Testis (tissue), 3 donors: ENCODE data around the gene IRF9. TPM values are rescaled to one million over a fixed set of nuclear protein-coding genes. Genes with fewer than 3 reads are reported as not detected.

Experiments
- DNase-seq: peaks from one replicate; pipeline ENCODE4 v3.0.0-alpha.2; 2019
- H3K27ac ChIP-seq, 2 donors: fragments of 200-600 bp; sonication (generic); one replicate each; pipeline ENCODE4 v1.5.1; 2019
- H3K27me3 ChIP-seq: fragments of 200-600 bp; sonication (generic); one replicate; pipeline ENCODE4 v1.5.1; 2019
- H3K36me3 ChIP-seq: fragments of 200-600 bp; sonication (generic); one replicate; pipeline ENCODE4 v1.5.1; 2017; ENCODE audit warnings: low read depth; ENCODE audit errors: missing control alignments
- H3K4me1 ChIP-seq: fragments of 200-600 bp; sonication (generic); one replicate; pipeline ENCODE4 v1.5.1; 2019
- H3K4me3 ChIP-seq, 2 donors: fragments of 200-600 bp; sonication (generic); one replicate each; pipeline ENCODE4 v1.5.1; 2017 to 2019
- H3K9me3 ChIP-seq: fragments of 200-600 bp; sonication (generic); one replicate; pipeline ENCODE4 v1.5.1; 2017
- POLR2A ChIP-seq: fragments of 450-650 bp; IDR thresholded peaks from one replicate; pipeline ENCODE4 v1.6.1; 2017; ENCODE audit warnings: antibody characterized with exemption, mild to moderate bottlenecking, moderate library complexity
- WGBS, 2 donors: methylation state at CpG; one replicate each; pipeline ENCODE4 v1.1.5; 2018; 5-methylcytosine and 5-hydroxymethylcytosine counted together
- intact Hi-C: fragments of 100-400 bp; cut with DNase I; formaldehyde crosslinking; loops from one replicate; pipeline ENCODE4 v1.15.1; 2023; ENCODE audit warnings: low total_unique reads
- microRNA-seq, 2 donors: library from miRNA; unstranded; fragments of <30 nt; microRNA quantifications; one replicate each; pipeline ENCODE4, GENCODE V29; 2016; ENCODE audit warnings: borderline number of aligned reads in 2 of 2, borderline replicate concordance in 1 of 2
- polyA plus RNA-seq: library from polyadenylated mRNA; stranded (reverse); fragments of 350-450 nt; fragmentation: Illumina TruSeq; extraction: RNeasy Lipid Tissue Mini Kit (QIAGEN cat#74804); gene quantifications from one replicate; pipeline ENCODE4 v1.2.3, GENCODE V29; 2014; ENCODE audit warnings: low read depth, low replicate concordance; ENCODE audit not compliant: insufficient read depth
- small RNA-seq, 2 donors: library from RNA; depleted of rRNA; stranded (forward); fragments of <200 nt; gene quantifications; one replicate each; pipeline ENCODE3, GENCODE V24; 2016
- total RNA-seq, 2 donors: library from RNA; depleted of rRNA; stranded (reverse); fragments of >200 nt; gene quantifications; one replicate each; pipeline ENCODE4 v1.2.3, GENCODE V29; 2016
- TF ChIP-seq, protein P1 (sequence below), 3 experiments: fragments of 450-650 bp in 2 of 3; fragments of 200-600 bp in 1 of 3; sonication (generic) in 1 of 3; IDR thresholded peaks; one replicate each; pipeline ENCODE4 v1.5.1; 2016 to 2019; ENCODE audit warnings: antibody characterized with exemption in 3 of 3, mild to moderate bottlenecking in 2 of 3, moderate library complexity in 1 of 3

IRF9 gene
- total and polyA plus RNA-seq, 3 donors from 2014 or later = 45.7 to 74.8 (median 56.2) TPM

DNA sequence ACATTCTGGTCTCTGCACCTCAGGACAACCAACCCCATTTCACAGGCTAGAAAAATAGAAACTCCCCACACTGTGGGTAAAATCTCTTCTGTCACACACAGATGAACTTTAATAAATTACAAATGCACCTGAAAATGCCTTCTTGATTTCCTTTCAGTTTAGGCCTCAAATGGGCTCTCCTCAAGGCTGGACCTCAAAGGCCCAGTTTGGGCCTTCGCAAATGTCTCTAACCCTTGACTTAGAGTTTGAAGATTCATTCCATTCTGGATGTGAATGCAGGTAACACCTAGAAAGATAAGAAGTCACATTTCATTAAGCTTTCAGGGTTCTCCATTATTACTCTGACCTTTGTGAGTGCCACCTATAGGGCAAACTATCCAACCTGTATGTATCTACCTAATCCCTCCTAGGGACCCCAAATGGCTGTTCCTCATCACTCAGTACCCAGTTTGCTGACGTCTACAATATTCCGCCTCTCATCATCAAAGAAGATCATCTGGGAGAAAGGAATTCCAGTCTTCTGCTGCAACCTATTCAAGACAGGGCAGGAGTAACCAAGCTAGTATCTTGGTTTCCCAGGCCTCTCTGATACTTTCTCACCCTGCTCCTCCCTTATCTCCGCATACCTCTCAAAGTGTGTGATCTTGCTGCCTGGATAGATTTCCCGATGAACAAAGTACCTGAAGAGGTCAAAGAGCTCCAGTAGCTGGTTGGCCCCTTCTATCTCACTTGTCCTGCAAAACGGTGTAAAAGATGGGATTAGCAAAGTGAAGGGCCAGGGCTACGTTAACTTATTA is 53.0 kb downstream of the IRF9 start:
- Histone ChIP-seq H3K36me3 (no peaks in the 10 kb centered on the region), H3K27me3 (no peaks in the 10 kb centered on the region), H3K4me1 (peaks cover 21% of the 10 kb centered on the region), H3K27ac (peak overlapping the region; percentile 90 to 91), H3K9me3 (no peaks in the 10 kb centered on the region), H3K4me3 (peak overlapping the region in 1 of 2 donors; percentile 85)
- no peak for TF ChIP-seq POLR2A
- TF ChIP-seq, protein P1, sequence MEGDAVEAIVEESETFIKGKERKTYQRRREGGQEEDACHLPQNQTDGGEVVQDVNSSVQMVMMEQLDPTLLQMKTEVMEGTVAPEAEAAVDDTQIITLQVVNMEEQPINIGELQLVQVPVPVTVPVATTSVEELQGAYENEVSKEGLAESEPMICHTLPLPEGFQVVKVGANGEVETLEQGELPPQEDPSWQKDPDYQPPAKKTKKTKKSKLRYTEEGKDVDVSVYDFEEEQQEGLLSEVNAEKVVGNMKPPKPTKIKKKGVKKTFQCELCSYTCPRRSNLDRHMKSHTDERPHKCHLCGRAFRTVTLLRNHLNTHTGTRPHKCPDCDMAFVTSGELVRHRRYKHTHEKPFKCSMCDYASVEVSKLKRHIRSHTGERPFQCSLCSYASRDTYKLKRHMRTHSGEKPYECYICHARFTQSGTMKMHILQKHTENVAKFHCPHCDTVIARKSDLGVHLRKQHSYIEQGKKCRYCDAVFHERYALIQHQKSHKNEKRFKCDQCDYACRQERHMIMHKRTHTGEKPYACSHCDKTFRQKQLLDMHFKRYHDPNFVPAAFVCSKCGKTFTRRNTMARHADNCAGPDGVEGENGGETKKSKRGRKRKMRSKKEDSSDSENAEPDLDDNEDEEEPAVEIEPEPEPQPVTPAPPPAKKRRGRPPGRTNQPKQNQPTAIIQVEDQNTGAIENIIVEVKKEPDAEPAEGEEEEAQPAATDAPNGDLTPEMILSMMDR (IDR thresholded peaks at IDR 0.05) = no peak
- WGBS, 2 donors = 85 to 90% methylated on average over 7 of the region's 7 CpGs
- DNase-seq = no peak
- intact Hi-C loops = no loop called here

DNA sequence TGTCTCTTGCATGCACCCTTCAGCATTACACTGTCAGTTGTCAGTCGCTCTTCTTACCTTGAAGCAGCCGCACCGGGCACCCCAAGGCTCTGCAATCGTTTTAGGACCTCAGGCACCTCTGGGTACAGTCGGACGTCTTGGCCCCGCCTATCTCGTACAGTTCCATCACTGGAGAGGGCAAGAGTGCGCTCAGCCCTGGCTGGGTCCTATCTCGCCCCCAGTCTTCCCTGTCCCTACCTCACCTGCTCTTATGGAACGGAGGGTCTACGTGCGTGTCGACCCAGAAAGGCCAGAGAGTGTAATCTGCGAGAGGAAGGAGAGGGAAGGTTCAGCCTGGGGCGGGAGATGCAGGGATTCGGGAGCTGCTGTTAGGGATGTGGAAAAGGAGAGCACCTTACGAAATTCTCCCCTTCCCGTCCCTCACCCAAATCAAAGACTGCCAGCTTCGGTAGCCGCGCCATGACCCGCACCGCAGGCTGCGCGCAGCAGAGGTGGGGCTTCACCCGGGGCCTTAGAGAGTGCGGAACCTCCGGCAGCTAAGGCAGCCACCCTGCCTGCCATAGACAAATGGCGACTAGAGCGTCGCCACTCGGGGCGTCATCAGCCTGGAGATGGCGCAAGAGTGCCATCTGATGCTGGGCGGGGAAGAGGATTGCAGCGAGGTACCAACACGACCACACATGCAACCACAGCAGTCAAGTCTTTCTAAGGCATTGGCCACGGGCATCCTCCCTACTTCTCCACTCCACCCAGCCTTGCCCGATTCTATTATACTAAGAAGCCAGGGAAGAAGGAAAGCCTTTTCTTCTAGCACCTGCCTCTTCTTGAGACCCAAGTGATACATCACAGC is 54.7 kb downstream of the IRF9 start, which contains the start of gene MDP1:
Gene MDP1 (minus strand): TSS at position 572 of the 850 bp plus-strand sequence. CDS start 111 bp downstream, at position 461.
- WGBS, 2 donors = 0 to 1% methylated on average over 37 to 40 of the region's 40 CpGs
- peak; percentile 89 for DNase-seq
- H3K4me3 ChIP-seq = peak within 1 kb of the TSS; percentile 81 to 85
- H3K27ac ChIP-seq = peak within 1 kb of the TSS; percentile 88 to 92
- H3K9me3 ChIP-seq = no peaks in the 10 kb centered on the region
- no peaks in the 10 kb centered on the region for H3K27me3 ChIP-seq
- H3K4me1 ChIP-seq = peaks cover 21% of the 10 kb centered on the region
- TF ChIP-seq, protein P1 (IDR thresholded peaks at IDR 0.05) = peak; percentile 22 to 58 (median 46)
- TF ChIP-seq POLR2A = peak; percentile 14
- intact Hi-C loops = no loop called here
- H3K36me3 ChIP-seq = no peaks in the 10 kb centered on the region

Small RNAs within 50 kb of the gene (microRNA-seq; reads per million reads assigned to microRNA genes)
- 0 reads per million in 2 donors for gene MIR7703

Small RNAs within 50 kb of the gene (small RNA-seq; reads per million reads assigned to genes)
- gene AL136295.4 (0 to 0.09 reads per million in 2 donors), gene CHMP4A (0.09 reads per million in 2 donors), gene IPO4 (0 to 0.19 reads per million in 2 donors), gene IRF9 (0 reads per million in 2 donors), gene MDP1 (0 reads per million in 2 donors), gene RNA5SP383 (0.37 to 0.47 reads per million in 2 donors)

Other genes starting within 250 kb of the IRF9 start
Only the 30 nearest of the 32 such genes appear.
- gene DHRS4L2, start 172.3 kb upstream of the IRF9 start, total RNA-seq = 10 to 100 TPM; 15.7 to 23.4 TPM
- 22.4 TPM for gene DHRS4L2, start 172.3 kb upstream of the IRF9 start, polyA plus RNA-seq
- gene CARMIL3, start 109.3 kb upstream of the IRF9 start, total RNA-seq = 1 to 10 TPM; 7.7 to 8.6 TPM
- 6.8 TPM for gene CARMIL3, start 109.3 kb upstream of the IRF9 start, polyA plus RNA-seq
- gene CPNE6, start 89.7 kb upstream of the IRF9 start, total RNA-seq = under 1 TPM; 0.12 to 0.71 TPM
- 5.7 TPM for gene CPNE6, start 89.7 kb upstream of the IRF9 start, polyA plus RNA-seq
- gene PCK2, start 67.0 kb upstream of the IRF9 start, total RNA-seq = 10 to 100 TPM; 20.7 to 30.6 TPM
- gene PCK2, start 67.0 kb upstream of the IRF9 start, polyA plus RNA-seq = 43.6 TPM
- gene DCAF11, start 46.5 kb upstream of the IRF9 start, total RNA-seq = 10 to 100 TPM; 67.6 to 68.0 TPM
- 77.4 TPM for gene DCAF11, start 46.5 kb upstream of the IRF9 start, polyA plus RNA-seq
- gene NRL, start 46.3 kb upstream of the IRF9 start, total RNA-seq = 1 to 10 TPM; 6.6 to 8.3 TPM
- gene NRL, start 46.3 kb upstream of the IRF9 start, polyA plus RNA-seq = 8.2 TPM
- gene FITM1, start 30.6 kb upstream of the IRF9 start, total RNA-seq = 1 to 10 TPM; 2.2 to 3.5 TPM
- 3.7 TPM for gene FITM1, start 30.6 kb upstream of the IRF9 start, polyA plus RNA-seq
- 10 to 100 TPM; 43.3 to 63.9 TPM for gene PSME1, start 25.1 kb upstream of the IRF9 start, total RNA-seq
- 101 TPM for gene PSME1, start 25.1 kb upstream of the IRF9 start, polyA plus RNA-seq
- gene EMC9, start 19.7 kb upstream of the IRF9 start, total RNA-seq = 10 to 100 TPM; 15.2 to 23.9 TPM
- 33.7 TPM for gene EMC9, start 19.7 kb upstream of the IRF9 start, polyA plus RNA-seq
- gene PSME2, start 14.7 kb upstream of the IRF9 start, total RNA-seq = 10 to 100 TPM; 49.8 to 78.1 TPM
- gene PSME2, start 14.7 kb upstream of the IRF9 start, polyA plus RNA-seq = 122 TPM
- 10 to 100 TPM; 94.5 to 96.8 TPM for gene RNF31, start 13.8 kb upstream of the IRF9 start, total RNA-seq
- gene RNF31, start 13.8 kb upstream of the IRF9 start, polyA plus RNA-seq = 71.0 TPM
- 10 to 100 TPM; 27.7 to 55.9 TPM for gene REC8, start 10.8 kb downstream of the IRF9 start, total RNA-seq
- gene REC8, start 10.8 kb downstream of the IRF9 start, polyA plus RNA-seq = 58.8 TPM
- 100 to 1,000 TPM in 1 of 2 donors, 10 to 100 TPM in 1; 85.9 to 140 TPM for gene IPO4, start 27.6 kb downstream of the IRF9 start, total RNA-seq
- gene IPO4, start 27.6 kb downstream of the IRF9 start, polyA plus RNA-seq = 156 TPM
- 10 to 100 TPM; 45.0 to 50.0 TPM for gene TM9SF1, start 34.2 kb downstream of the IRF9 start, total RNA-seq
- 53.2 TPM for gene TM9SF1, start 34.2 kb downstream of the IRF9 start, polyA plus RNA-seq
- gene TSSK4, start 44.4 kb downstream of the IRF9 start, total RNA-seq = 10 to 100 TPM; 19.4 to 27.4 TPM
- 78.2 TPM for gene TSSK4, start 44.4 kb downstream of the IRF9 start, polyA plus RNA-seq
- 100 to 1,000 TPM in 1 of 2 donors, 10 to 100 TPM in 1; 52.9 to 111 TPM for gene CHMP4A, start 52.2 kb downstream of the IRF9 start, total RNA-seq
- gene CHMP4A, start 52.2 kb downstream of the IRF9 start, polyA plus RNA-seq = 56.3 TPM
- 10 to 100 TPM; 17.3 to 19.5 TPM for gene MDP1, start 54.8 kb downstream of the IRF9 start, total RNA-seq
- gene MDP1, start 54.8 kb downstream of the IRF9 start, polyA plus RNA-seq = 20.1 TPM
- gene NEDD8, start 71.1 kb downstream of the IRF9 start, total RNA-seq = 100 to 1,000 TPM in 1 of 2 donors, 10 to 100 TPM in 1; 94.6 to 110 TPM
- 180 TPM for gene NEDD8, start 71.1 kb downstream of the IRF9 start, polyA plus RNA-seq
- 10 to 100 TPM; 30.0 to 42.2 TPM for gene GMPR2, start 71.7 kb downstream of the IRF9 start, total RNA-seq
- 49.9 TPM for gene GMPR2, start 71.7 kb downstream of the IRF9 start, polyA plus RNA-seq
- gene TINF2, start 81.4 kb downstream of the IRF9 start, total RNA-seq = 10 to 100 TPM; 27.5 to 32.1 TPM
- 45.6 TPM for gene TINF2, start 81.4 kb downstream of the IRF9 start, polyA plus RNA-seq
- 10 to 100 TPM in 1 of 2 donors, 1 to 10 TPM in 1; 3.6 to 10.5 TPM for gene TGM1, start 101.9 kb downstream of the IRF9 start, total RNA-seq
- gene TGM1, start 101.9 kb downstream of the IRF9 start, polyA plus RNA-seq = 5.4 TPM
- gene RABGGTA, start 110.3 kb downstream of the IRF9 start, total RNA-seq = 10 to 100 TPM; 70.9 to 90.2 TPM
- gene RABGGTA, start 110.3 kb downstream of the IRF9 start, polyA plus RNA-seq = 33.5 TPM
- 10 to 100 TPM; 22.5 to 24.6 TPM for gene DHRS1, start 138.5 kb downstream of the IRF9 start, total RNA-seq
- 19.2 TPM for gene DHRS1, start 138.5 kb downstream of the IRF9 start, polyA plus RNA-seq
- gene NOP9, start 138.6 kb downstream of the IRF9 start, total RNA-seq = 10 to 100 TPM; 25.0 to 27.6 TPM
- 20.1 TPM for gene NOP9, start 138.6 kb downstream of the IRF9 start, polyA plus RNA-seq
- gene CIDEB, start 146.7 kb downstream of the IRF9 start, total RNA-seq = 1 to 10 TPM; 3.8 to 6.6 TPM
- gene CIDEB, start 146.7 kb downstream of the IRF9 start, polyA plus RNA-seq = 7.0 TPM
- gene LTB4R2, start 148.9 kb downstream of the IRF9 start, total RNA-seq = 10 to 100 TPM; 23.4 to 28.1 TPM
- 4.2 TPM for gene LTB4R2, start 148.9 kb downstream of the IRF9 start, polyA plus RNA-seq
- 10 to 100 TPM; 10.3 to 10.9 TPM for gene LTB4R, start 150.2 kb downstream of the IRF9 start, total RNA-seq
- gene LTB4R, start 150.2 kb downstream of the IRF9 start, polyA plus RNA-seq = 5.5 TPM
- gene ADCY4, start 173.8 kb downstream of the IRF9 start, total RNA-seq = 10 to 100 TPM; 13.9 to 23.1 TPM
- gene ADCY4, start 173.8 kb downstream of the IRF9 start, polyA plus RNA-seq = 10.0 TPM
- 10 to 100 TPM in 1 of 2 donors, 1 to 10 TPM in 1; 3.2 to 11.3 TPM for gene RIPK3, start 178.7 kb downstream of the IRF9 start, total RNA-seq
- gene RIPK3, start 178.7 kb downstream of the IRF9 start, polyA plus RNA-seq = 2.8 TPM
- 10 to 100 TPM; 40.9 to 53.5 TPM for gene NFATC4, start 206.9 kb downstream of the IRF9 start, total RNA-seq
- 83.6 TPM for gene NFATC4, start 206.9 kb downstream of the IRF9 start, polyA plus RNA-seq